ENCODE data around the gene DCLK2.

DCLK2 gene

DNA sequence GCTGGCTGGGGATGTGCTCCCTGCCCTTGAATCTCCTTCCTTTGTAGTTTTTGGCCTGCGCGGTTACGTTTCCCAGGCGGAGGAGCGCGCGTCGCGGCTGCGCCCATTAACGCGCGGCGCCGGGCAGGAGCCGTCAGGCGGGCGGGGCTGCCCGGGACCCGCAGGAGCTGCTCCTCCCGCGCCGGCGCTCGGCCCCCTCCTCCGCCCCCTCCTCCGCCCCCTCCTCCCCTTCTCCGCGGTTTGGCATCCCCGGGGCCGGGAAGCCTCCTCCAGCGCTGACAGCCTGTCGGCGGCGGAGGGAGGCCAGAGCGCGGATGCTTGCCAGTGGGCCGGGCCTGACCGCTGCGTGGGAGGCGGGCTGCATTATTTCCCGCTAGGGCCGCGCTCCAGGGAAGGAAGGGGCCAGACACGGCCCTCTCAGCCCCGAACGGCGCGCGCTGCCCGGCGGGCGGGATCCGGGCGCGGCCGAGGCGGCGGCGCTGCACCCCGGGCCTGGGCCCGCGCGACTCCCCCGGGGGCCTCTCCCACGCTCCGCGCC is at the start of gene DCLK2:
Gene DCLK2, plus strand, starts transcription at position 405 of the 538 bp plus-strand sequence. CDS start 583 bp downstream, outside the sequence.
- no peak for DNase-seq (ENCODE audit: low read depth, low spot score)

DNA sequence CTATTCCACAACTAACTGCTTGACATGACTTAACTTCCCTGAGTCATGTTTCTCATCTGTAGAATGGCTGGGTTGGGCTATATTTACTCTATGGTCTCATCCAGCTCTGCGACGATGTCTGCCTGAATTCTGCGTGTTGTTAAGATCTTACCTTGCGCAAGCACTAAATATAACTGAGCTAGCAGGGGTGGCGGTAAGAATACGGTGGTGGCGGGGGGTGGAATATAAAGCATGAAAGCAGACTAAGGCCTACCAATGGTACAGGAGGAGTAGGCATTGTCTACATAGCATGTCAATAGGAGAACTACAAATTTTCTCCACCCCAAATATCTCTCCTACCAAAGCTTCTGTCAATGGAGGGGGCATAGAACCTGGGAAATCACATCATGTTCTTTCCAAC is 45.7 kb upstream of the DCLK2 start:
- DNase-seq (ENCODE audit: low read depth, low spot score), result no peak

- DNase-seq (ENCODE audit: low read depth, low spot score), result no peak
Observed at GRCh38 chr4:150033081-150033480, 45.2 kb upstream of the DCLK2 start.

DNA sequence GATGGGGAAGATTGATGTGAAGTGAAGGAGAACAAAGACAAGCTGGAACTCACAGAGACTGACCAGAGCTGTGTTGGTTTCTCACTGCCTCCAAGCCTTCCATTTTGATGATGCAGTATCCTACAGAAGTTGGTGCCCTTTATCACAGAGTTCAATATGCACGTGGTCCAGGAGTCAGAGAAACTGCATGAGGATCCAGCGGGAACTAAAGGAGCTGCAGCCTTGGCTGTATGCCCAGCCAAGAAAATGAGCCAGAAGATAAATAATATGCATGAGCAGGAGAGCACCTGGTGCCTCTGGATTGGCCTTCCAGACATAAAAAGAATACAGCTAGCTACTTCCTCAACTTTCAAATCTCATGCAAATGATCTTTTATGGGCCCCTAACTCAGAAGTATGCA is 44.3 kb upstream of the DCLK2 start:
- DNase-seq (ENCODE audit: low read depth, low spot score), result no peak

GRCh38 chr4:150037251-150037856 is 40.9 kb upstream of the DCLK2 start:
- no peak for DNase-seq (ENCODE audit: low read depth, low spot score)

GRCh38 chr4:150038335-150039076 is 39.7 kb upstream of the DCLK2 start:
- DNase-seq (ENCODE audit: low read depth, low spot score), result no peak

- no peak for DNase-seq (ENCODE audit: low read depth, low spot score)
Observed at GRCh38 chr4:150039274-150040127, 38.7 kb upstream of the DCLK2 start.

DNA sequence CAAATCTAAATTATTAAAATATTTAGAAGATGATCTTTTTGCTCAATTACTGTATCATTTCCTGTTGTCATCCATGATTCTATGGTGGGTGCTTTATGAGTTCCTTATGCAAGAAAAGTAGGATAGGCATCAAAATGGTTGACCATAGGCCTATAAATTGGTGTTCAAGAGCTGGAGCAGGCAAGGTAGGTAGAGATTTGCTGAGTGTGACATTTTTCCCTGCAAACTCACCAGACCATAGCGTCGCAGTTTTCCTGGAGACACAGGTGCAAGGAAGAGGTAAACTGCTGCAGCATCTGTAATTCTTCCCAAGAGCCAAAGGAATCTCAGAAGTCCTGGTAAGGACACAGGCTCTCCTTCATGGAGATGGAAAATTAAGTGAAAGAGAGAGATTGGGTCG is 33.7 kb upstream of the DCLK2 start:
- no peak for DNase-seq (ENCODE audit: low read depth, low spot score)

DNA sequence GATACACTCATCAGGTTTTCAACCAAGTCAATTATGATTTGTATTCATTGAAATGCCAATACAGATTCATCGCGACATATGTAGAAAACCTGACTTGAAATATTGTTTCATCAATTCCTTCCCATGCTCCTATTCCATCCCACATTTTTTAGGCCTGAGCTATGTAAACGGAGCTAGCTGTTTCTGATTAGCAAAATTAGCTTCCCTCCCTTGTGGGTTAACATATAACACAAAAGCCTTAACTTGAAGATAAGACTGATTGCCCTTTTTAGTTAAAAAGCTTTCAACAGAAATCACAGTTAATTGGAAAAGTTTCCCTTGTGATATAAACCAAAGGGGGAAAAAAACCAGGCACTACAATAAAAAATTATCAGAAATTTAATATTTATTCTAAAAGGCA is 32.8 kb upstream of the DCLK2 start:
- DNase-seq (ENCODE audit: low read depth, low spot score), result no peak

DNA sequence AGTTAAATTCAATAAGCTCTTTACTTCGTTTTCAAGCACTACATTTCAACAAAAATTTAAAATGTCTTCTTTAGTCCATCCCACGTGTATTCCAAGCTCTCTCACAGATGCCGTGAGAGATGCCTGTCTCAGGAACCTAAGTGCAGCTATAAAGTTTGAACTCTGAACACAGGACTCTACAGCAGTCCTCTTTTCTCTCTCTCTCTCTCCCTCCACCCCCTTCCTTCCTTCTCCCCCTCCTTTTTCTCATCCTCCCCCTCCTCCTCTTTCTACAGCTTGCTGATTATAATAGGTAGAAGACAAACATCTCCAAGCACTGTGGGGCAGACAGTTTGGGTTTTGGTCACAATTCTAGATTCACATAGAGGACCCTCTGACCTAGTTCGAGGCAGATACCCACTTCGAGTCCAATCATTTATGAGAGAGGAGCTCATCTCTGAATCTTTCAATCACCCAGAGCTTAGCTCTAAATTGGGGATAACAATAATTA is 31.5 kb upstream of the DCLK2 start:
- no peak for DNase-seq (ENCODE audit: low read depth, low spot score)

DNA sequence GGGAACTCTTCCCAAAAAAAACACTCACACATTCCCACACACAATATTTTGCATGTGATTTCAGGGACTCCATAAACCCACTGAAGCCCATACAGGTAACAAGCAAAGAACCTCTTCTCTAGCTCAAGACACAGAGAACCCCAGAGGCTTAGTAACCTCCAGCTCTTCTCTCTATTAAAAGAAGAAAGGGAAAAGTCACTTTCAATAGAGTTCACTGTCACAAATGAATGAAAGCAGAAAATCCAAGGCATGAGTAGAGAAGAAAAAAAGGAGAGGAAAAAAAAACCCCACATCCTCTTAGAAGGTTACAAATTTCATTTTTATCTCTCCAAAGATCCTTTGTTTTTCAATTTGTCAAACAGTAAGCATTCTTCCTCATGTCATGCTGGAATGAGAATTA is 30.7 kb upstream of the DCLK2 start:
- DNase-seq (ENCODE audit: low read depth, low spot score), result no peak

DNA sequence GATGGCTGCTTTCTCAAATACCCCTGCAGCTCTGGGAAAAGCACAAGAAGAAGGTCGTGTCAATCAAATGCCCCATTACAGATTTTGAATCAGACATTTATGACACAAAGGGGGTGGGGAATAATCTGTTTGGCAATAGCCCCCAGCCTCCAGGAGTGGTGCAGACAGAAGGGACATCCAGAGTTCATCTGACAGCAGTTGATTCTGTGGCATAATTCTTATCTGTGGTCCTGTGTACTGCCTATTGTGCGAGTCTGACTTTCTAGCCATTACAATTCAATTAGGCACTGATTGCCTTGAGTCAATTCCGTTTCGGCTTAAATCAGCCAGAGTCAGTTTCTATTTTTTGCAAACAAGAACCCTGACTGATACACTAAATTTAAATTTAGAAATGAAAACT is 28.6 kb upstream of the DCLK2 start:
- no peak for DNase-seq (ENCODE audit: low read depth, low spot score)

- DNase-seq (ENCODE audit: low read depth, low spot score), result no peak
Observed at GRCh38 chr4:150050566-150050965, 27.7 kb upstream of the DCLK2 start.

GRCh38 chr4:150051111-150051510 is 27.1 kb upstream of the DCLK2 start:
- DNase-seq (ENCODE audit: low read depth, low spot score), result no peak

DNA sequence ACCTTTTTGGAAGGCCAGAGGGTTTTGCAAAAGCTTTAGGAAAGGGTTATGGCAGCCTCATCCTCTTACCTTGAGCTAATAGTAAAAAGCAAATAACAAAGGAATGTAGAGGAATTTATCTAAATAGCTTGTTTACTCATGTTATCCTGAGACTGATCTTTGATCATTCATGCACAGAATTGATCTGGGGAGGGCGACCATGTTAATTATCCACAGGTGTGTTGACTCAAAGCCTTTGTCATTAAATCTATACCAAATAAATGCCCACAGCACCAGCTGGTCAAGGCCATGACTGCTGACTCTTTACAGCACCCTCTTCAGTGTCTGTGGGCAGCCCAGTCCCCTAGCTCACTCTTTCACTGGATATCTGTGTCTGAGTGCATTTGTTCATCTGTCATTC is 22.8 kb upstream of the DCLK2 start:
- DNase-seq (ENCODE audit: low read depth, low spot score), result no peak

GRCh38 chr4:150056569-150056968 is 21.7 kb upstream of the DCLK2 start:
- no peak for DNase-seq (ENCODE audit: low read depth, low spot score)

DNA sequence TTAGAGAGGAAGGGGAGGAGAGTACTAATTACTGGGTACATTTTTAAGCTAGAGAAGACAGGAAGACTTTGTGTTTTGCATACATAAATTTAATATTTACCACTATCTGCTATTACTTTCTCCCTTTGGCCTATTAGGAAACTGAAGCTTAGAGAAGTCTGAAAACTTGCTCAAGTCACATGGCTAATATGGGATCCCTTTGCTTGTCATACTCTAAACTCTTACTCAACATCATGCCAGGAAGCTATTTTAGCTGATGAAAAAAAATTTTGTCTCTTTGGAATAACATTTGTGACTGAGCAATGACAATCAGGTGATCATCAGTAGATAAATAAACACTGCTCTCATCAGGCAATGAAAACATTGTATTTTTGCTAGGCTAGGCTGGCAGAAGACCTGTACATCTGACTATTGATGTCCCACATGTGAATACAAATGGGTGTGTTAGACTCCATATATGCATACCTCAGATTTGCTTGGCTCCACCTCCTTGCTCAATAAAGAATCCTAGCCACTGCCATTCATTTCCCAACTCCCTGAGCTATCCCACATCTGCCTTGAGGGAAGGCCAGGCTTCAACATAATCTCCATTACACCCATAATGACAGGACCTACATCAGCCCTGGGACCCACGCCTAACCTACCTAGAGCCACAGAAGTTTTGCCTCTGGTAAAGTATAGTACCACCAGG is 17.0 kb upstream of the DCLK2 start:
- DNase-seq (ENCODE audit: low read depth, low spot score), result no peak

- no peak for DNase-seq (ENCODE audit: low read depth, low spot score)
Observed at GRCh38 chr4:150063128-150063527, 15.1 kb upstream of the DCLK2 start.

GRCh38 chr4:150065740-150066139 is 12.5 kb upstream of the DCLK2 start:
- DNase-seq (ENCODE audit: low read depth, low spot score), result no peak

DNA sequence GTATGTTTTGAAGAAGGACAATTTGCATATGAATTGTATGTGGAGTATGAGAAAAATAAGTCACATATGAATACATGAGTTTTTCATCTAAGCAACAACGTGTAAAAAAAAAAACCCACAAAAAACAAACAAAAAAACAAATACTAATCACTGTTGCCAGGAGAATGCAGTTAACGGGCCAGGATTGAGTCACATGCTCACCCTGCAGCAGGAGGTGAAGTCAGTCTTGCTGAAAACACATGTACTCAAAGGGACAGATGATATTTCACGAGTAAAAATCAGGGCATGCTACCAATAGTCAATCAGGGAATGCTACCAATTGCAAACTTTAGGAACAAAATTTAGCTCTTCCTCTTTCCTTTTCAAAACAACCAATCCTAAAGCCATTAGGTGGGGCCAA is 10.4 kb upstream of the DCLK2 start:
- DNase-seq (ENCODE audit: low read depth, low spot score), result no peak

DNA sequence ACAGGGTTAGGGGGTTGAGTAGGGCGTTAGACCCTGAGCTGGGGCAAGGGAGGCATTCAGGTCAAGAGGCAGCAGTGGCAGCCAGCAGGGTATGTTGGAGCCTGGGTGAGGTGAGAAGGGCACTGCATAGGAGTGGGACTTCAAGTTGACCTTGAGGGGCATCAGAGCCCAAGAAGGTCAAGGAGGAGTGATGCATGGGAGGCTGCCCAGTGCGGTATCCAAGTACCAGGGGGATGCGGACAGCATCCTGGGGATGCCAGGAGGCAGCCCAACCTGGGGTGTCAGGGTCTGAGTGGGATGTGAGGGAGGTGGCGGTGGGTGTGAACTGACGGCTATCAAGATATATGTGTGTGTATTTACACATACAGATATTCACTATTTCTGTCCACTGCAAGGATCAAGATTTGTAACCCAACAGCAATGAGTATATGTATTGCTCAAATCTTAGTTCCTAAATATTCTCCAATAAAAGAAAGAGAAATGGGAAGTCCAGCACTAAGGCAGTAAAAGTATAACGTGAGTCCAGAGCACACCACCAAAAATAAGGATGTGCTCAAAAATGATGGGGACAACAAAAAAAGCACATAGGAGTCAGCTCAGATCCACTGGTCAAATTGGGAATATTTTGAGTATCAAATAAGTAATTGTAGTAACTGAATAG is 9.8 kb upstream of the DCLK2 start:
- DNase-seq (ENCODE audit: low read depth, low spot score), result no peak
